Endodermal cell (in vitro differentiated cells): ENCODE measurements around the gene COL5A3. TPM values are rescaled to one million over a fixed set of nuclear protein-coding genes. Genes with fewer than 3 reads are reported as not detected.
A peak's percentile ranks its signal among the peaks of the same experiment; 100 is the strongest.
"Not testable (repeated sequence)": the region's sequence is repeated elsewhere in the genome, so short reads cannot be mapped to it uniquely, and the experiment has no call there.

ENCODE experiments used
- DNase-seq: peaks from one replicate; pipeline ENCODE4 v3.0.0-alpha.2; 2017
- H3K27ac ChIP-seq: 2 replicates; pipeline ENCODE4 v1.5.1; 2013; ENCODE audit warnings: mild to moderate bottlenecking, low read depth, low read length, moderate library complexity
- H3K27me3 ChIP-seq: 2 replicates; pipeline ENCODE4 v1.6.1; 2013; ENCODE audit warnings: mild to moderate bottlenecking, low read length, moderate library complexity; ENCODE audit not compliant: insufficient read depth, control insufficient read depth, poor library complexity, severe bottlenecking
- H3K36me3 ChIP-seq: 2 replicates; pipeline ENCODE4 v1.7.0; 2013; ENCODE audit warnings: mild to moderate bottlenecking, low read length, moderate library complexity; ENCODE audit not compliant: control insufficient read depth, insufficient read depth
- H3K4me1 ChIP-seq: one replicate; pipeline ENCODE4 v1.7.0; 2013; ENCODE audit warnings: low read length; ENCODE audit not compliant: control insufficient read depth, insufficient read depth
- H3K4me3 ChIP-seq: 2 replicates; pipeline ENCODE4 v1.5.1; 2013; ENCODE audit warnings: mild to moderate bottlenecking, low read length, moderate library complexity
- H3K9ac ChIP-seq: 2 replicates; pipeline ENCODE4 v1.6.1; 2013; ENCODE audit warnings: mild to moderate bottlenecking, low read length, moderate library complexity; ENCODE audit not compliant: poor library complexity, severe bottlenecking; ENCODE audit errors: extremely low read depth
- H3K9me3 ChIP-seq: 2 replicates; pipeline ENCODE4 v1.6.1; 2013; ENCODE audit warnings: mild to moderate bottlenecking, low read length, moderate library complexity; ENCODE audit not compliant: control insufficient read depth
- H3K27ac Mint-ChIP-seq: 2 replicates; pipeline ENCODE4 v1.8.0; 2020; ENCODE audit warnings: mixed read lengths
- H3K27me3 Mint-ChIP-seq: 2 replicates; pipeline ENCODE4 v1.8.0; 2021; ENCODE audit warnings: mild to moderate bottlenecking, mixed read lengths; ENCODE audit not compliant: insufficient read depth
- H3K36me3 Mint-ChIP-seq: 2 replicates; pipeline ENCODE4 v1.8.0; 2020; ENCODE audit warnings: low read depth, mixed read lengths
- H3K4me1 Mint-ChIP-seq: 2 replicates; pipeline ENCODE4 v1.8.0; 2020; ENCODE audit warnings: mixed read lengths
- H3K4me3 Mint-ChIP-seq: 2 replicates; pipeline ENCODE4 v1.8.0; 2020; ENCODE audit warnings: mild to moderate bottlenecking, moderate library complexity, mixed read lengths
- H3K9me3 Mint-ChIP-seq: 2 replicates; pipeline ENCODE4 v1.8.0; 2020; ENCODE audit warnings: mild to moderate bottlenecking, mixed read lengths
- WGBS, 2 experiments: methylation state at CpG; one replicate each; pipeline versions ENCODE4 v1.1.5 to v1.1.7; 2013; ENCODE audit warnings: missing lambda C conversion rate in 2 of 2, mixed read lengths in 1 of 2; ENCODE audit not compliant: insufficient coverage in 1 of 2, insufficient read length in 1 of 2; 5-methylcytosine and 5-hydroxymethylcytosine counted together
- total RNA-seq, 2 donors: library from RNA; stranded (reverse); fragmentation: NEBNext Ultra II Directional in 1 of 2; extraction: Animal tissue kit (Norgen Biotek cat#: 25700) in 1 of 2; gene quantifications; 2 replicates in 1 of 2; 3 replicates in 1 of 2; pipeline ENCODE4 v1.2.1, GENCODE V29; 2021
- TF ChIP-seq, protein P1 (sequence below): fragments of 200-600 bp; sonication (generic); conservative IDR thresholded peaks from 2 replicates; pipeline ENCODE4 v1.5.0; 2021; ENCODE audit warnings: antibody characterized with exemption, mild to moderate bottlenecking

COL5A3 gene
- total RNA-seq, 2 donors from 2014 or later, result 0.04 TPM; not detected in 1

DNA sequence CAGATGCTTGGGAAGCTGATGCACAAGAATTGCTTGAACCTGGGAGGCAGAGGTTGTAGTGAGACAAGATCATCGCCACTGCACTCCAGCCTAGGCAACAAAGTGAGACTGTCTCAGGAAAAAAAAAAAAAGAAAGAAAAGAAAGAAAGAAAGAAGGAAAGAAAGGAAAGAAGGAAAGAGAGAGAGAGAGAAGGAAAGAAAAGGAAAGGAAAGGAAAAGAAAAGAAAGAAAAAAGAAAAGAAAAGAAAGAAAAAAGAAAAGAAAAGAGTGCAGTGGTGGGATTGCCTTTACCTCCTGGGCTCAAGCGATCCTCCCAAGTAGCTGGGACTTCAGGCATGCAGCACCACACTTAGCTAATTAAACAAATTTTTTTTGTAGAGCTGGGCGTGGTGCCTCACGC, 86.9 kb downstream of the COL5A3 start:
- Histone ChIP-seq H3K27me3 (no peaks in the 10 kb centered on the region), H3K4me3 (no peak overlapping the region), H3K4me1 (no peaks in the 10 kb centered on the region), H3K9ac (no peak overlapping the region), H3K9me3 (no peaks in the 10 kb centered on the region), H3K27ac (no peak overlapping the region), H3K36me3 (no peaks in the 10 kb centered on the region)
- TF ChIP-seq, protein P1, sequence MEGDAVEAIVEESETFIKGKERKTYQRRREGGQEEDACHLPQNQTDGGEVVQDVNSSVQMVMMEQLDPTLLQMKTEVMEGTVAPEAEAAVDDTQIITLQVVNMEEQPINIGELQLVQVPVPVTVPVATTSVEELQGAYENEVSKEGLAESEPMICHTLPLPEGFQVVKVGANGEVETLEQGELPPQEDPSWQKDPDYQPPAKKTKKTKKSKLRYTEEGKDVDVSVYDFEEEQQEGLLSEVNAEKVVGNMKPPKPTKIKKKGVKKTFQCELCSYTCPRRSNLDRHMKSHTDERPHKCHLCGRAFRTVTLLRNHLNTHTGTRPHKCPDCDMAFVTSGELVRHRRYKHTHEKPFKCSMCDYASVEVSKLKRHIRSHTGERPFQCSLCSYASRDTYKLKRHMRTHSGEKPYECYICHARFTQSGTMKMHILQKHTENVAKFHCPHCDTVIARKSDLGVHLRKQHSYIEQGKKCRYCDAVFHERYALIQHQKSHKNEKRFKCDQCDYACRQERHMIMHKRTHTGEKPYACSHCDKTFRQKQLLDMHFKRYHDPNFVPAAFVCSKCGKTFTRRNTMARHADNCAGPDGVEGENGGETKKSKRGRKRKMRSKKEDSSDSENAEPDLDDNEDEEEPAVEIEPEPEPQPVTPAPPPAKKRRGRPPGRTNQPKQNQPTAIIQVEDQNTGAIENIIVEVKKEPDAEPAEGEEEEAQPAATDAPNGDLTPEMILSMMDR, result no peak
- H3K27me3 Mint-ChIP-seq, result no peaks in the 10 kb centered on the region
- H3K9me3 Mint-ChIP-seq, result peaks cover 8% of the 10 kb centered on the region
- DNase-seq, result no peak
- peaks cover 11% of the 10 kb centered on the region for H3K36me3 Mint-ChIP-seq
- H3K4me3 Mint-ChIP-seq, result no peak overlapping the region
- 95 to 97% methylated on average over 2 to 4 of the region's 4 CpGs for WGBS, 2 experiments
- no peaks in the 10 kb centered on the region for H3K4me1 Mint-ChIP-seq
- H3K27ac Mint-ChIP-seq, result no peak overlapping the region

DNA sequence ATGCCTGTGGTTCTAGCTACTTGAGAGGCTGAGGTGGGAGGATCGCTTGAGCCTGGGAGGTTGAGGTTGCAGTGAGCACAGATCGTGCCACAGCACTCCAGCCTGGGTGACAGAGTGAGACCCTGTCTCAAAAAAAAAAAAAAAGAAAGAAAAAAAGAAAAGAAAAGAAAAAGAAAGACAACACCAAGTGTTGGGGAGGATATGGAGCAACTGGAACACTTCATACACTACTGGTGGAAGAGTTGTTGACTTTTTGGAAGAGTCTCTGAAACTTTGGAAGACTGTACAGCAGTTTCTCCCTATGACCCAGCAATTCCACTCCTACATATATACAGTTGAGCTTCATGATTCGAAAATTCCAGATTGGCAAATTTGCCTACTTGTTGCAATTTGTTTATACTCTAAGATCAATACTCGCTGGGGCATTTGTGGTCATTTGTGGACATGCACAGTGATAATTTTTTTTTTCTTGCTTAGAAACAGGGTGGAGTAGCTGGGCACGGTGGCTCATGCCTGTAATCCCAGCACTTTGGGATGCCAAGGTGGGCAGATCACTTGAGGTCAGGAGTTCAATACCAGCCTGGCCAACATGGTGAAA, 87.4 kb downstream of the COL5A3 start:
- not testable (repeated sequence) for H3K9me3 Mint-ChIP-seq, H3K4me1 Mint-ChIP-seq, H3K27ac Mint-ChIP-seq, H3K27ac ChIP-seq, H3K27me3 Mint-ChIP-seq, H3K36me3 ChIP-seq, H3K27me3 ChIP-seq, H3K9me3 ChIP-seq, H3K9ac ChIP-seq, H3K4me3 ChIP-seq, H3K4me3 Mint-ChIP-seq, H3K4me1 ChIP-seq, DNase-seq
- peaks cover 11% of the 10 kb centered on the region for H3K36me3 Mint-ChIP-seq
- 86 to 91% methylated on average over 5 of the region's 5 CpGs for WGBS, 2 experiments

DNA sequence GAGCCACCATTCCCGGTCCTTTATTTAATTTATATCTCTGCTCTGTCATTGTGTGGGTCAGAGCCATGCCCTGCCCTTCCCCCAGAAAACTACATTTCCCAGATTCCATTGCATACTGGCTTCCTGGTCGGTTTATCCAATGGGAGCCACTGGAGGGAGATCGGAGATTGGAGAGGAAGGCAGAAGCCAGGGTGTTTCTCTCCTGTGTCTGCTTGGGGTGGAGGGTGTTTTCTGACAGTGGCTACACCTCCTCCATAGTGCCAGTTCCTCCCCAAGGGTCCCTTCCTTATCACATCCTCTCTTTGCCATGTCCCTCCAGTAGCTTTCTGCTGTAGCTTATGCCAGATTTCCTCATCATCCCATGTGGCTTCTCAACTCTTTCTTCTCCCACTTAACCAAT, 93.0 kb downstream of the COL5A3 start:
- Histone ChIP-seq H3K27ac (no peak overlapping the region), H3K27me3 (peaks cover 10% of the 10 kb centered on the region), H3K9ac (no peak overlapping the region), H3K4me3 (no peak overlapping the region), H3K9me3 (no peaks in the 10 kb centered on the region), H3K36me3 (no peaks in the 10 kb centered on the region), H3K4me1 (no peaks in the 10 kb centered on the region)
- TF ChIP-seq, protein P1, result no peak
- peak; percentile 88 for DNase-seq
- H3K4me3 Mint-ChIP-seq, result no peak overlapping the region
- H3K4me1 Mint-ChIP-seq, result peaks cover 9% of the 10 kb centered on the region
- WGBS, 2 experiments, result 15% methylated on average over 3 of the region's 3 CpGs; no CpG with 5 or more reads in 1 of the 2 experiments
- peaks cover 7% of the 10 kb centered on the region for H3K27me3 Mint-ChIP-seq
- H3K27ac Mint-ChIP-seq, result peak overlapping the region; percentile 65
- H3K36me3 Mint-ChIP-seq, result peaks cover 3% of the 10 kb centered on the region
- H3K9me3 Mint-ChIP-seq, result no peaks in the 10 kb centered on the region

DNA sequence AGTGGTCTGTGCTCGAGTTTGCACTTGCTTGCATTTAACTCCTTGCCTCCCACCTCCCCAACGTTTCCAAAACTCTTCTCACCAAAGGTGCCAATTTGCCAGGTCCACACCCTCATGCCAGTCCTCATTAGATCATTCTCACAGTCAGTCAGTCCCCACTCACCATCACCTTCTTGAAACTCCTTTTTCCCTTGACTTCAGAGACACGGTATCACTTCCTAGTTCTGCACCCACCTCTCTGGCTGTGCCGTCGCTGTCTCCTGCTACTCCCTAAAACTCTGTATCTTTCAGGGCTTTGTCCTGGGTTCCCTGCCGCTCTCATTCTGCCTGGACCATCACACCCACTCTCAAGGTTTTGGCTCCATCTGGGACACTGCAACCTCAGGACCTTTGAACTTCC, 93.6 kb downstream of the COL5A3 start:
- H3K36me3 ChIP-seq, result no peaks in the 10 kb centered on the region
- DNase-seq, result no peak
- no peak overlapping the region for H3K9ac ChIP-seq
- H3K27ac ChIP-seq, result no peak overlapping the region
- H3K9me3 ChIP-seq, result no peaks in the 10 kb centered on the region
- H3K27me3 Mint-ChIP-seq, result peaks cover 7% of the 10 kb centered on the region
- TF ChIP-seq, protein P1, result no peak
- H3K4me3 ChIP-seq, result no peak overlapping the region
- H3K36me3 Mint-ChIP-seq, result no peaks in the 10 kb centered on the region
- H3K4me1 ChIP-seq, result no peaks in the 10 kb centered on the region
- peaks cover 9% of the 10 kb centered on the region for H3K4me1 Mint-ChIP-seq
- 66 to 72% methylated on average over 6 of the region's 6 CpGs for WGBS, 2 experiments
- H3K4me3 Mint-ChIP-seq, result no peak overlapping the region
- peak overlapping the region; percentile 65 for H3K27ac Mint-ChIP-seq
- no peaks in the 10 kb centered on the region for H3K9me3 Mint-ChIP-seq
- peaks cover 10% of the 10 kb centered on the region for H3K27me3 ChIP-seq
